ENCODE data around the gene TTLL12. TPM values are rescaled to one million over a fixed set of nuclear protein-coding genes. Genes with fewer than 3 reads are reported as not detected.

TTLL12 gene
- total RNA-seq, 1 donor from 2014 or later = 40.9 TPM

GRCh38 chr22:43167001-43167589 is 19.8 kb downstream of the TTLL12 start:
- no peak for TF ChIP-seq CTCF (IDR thresholded peaks at IDR 0.05; ENCODE audit: unreplicated experiment)
- H3K36me3 Mint-ChIP-seq (ENCODE audit: insufficient read depth) = peaks cover 2% of the 10 kb centered on the region
- H3K4me1 Mint-ChIP-seq (ENCODE audit: low read depth) = no peaks in the 10 kb centered on the region
- H3K27me3 Mint-ChIP-seq = peaks cover 9% of the 10 kb centered on the region
- H3K4me3 Mint-ChIP-seq (ENCODE audit: low read depth) = no peak overlapping the region
- H3K9me3 Mint-ChIP-seq (ENCODE audit: low read depth) = no peaks in the 10 kb centered on the region
- H3K27ac Mint-ChIP-seq = no peak overlapping the region
- DNase-seq (ENCODE audit: low spot score, unreplicated experiment) = no peak

GRCh38 chr22:43166132-43166930 is 20.6 kb downstream of the TTLL12 start:
- no peak overlapping the region for H3K4me3 Mint-ChIP-seq (ENCODE audit: low read depth)
- H3K27ac Mint-ChIP-seq = no peak overlapping the region
- DNase-seq (ENCODE audit: low spot score, unreplicated experiment) = no peak
- H3K27me3 Mint-ChIP-seq = peaks cover 9% of the 10 kb centered on the region
- H3K9me3 Mint-ChIP-seq (ENCODE audit: low read depth) = no peaks in the 10 kb centered on the region
- TF ChIP-seq CTCF (IDR thresholded peaks at IDR 0.05; ENCODE audit: unreplicated experiment) = no peak
- peaks cover 2% of the 10 kb centered on the region for H3K36me3 Mint-ChIP-seq (ENCODE audit: insufficient read depth)
- no peaks in the 10 kb centered on the region for H3K4me1 Mint-ChIP-seq (ENCODE audit: low read depth)

- H3K4me1 Mint-ChIP-seq (ENCODE audit: low read depth) = no peaks in the 10 kb centered on the region
- no peak overlapping the region for H3K27ac Mint-ChIP-seq
- H3K36me3 Mint-ChIP-seq (ENCODE audit: insufficient read depth) = no peaks in the 10 kb centered on the region
- no peak for TF ChIP-seq CTCF (IDR thresholded peaks at IDR 0.05; ENCODE audit: unreplicated experiment)
- no peak overlapping the region for H3K4me3 Mint-ChIP-seq (ENCODE audit: low read depth)
- no peaks in the 10 kb centered on the region for H3K9me3 Mint-ChIP-seq (ENCODE audit: low read depth)
- H3K27me3 Mint-ChIP-seq = peaks cover 9% of the 10 kb centered on the region
- DNase-seq (ENCODE audit: low spot score, unreplicated experiment) = no peak
Observed at GRCh38 chr22:43164636-43165035, 22.3 kb downstream of the TTLL12 start.

- Mint-ChIP-seq H3K4me1 (ENCODE audit: low read depth) (no peaks in the 10 kb centered on the region), H3K36me3 (ENCODE audit: insufficient read depth) (no peaks in the 10 kb centered on the region), H3K27me3 (peaks cover 9% of the 10 kb centered on the region), H3K4me3 (ENCODE audit: low read depth) (no peak overlapping the region), H3K9me3 (ENCODE audit: low read depth) (no peaks in the 10 kb centered on the region), H3K27ac (no peak overlapping the region)
- TF ChIP-seq CTCF (IDR thresholded peaks at IDR 0.05; ENCODE audit: unreplicated experiment) = no peak
- no peak for DNase-seq (ENCODE audit: low spot score, unreplicated experiment)
Observed at GRCh38 chr22:43163241-43163795, 23.6 kb downstream of the TTLL12 start.

- no peak overlapping the region for H3K4me3 Mint-ChIP-seq (ENCODE audit: low read depth)
Observed at GRCh38 chr22:43162412-43163150, 24.4 kb downstream of the TTLL12 start.

More at GRCh38 chr22:43162412-43163150, 24.4 kb downstream of the TTLL12 start:
- TF ChIP-seq CTCF (IDR thresholded peaks at IDR 0.05; ENCODE audit: unreplicated experiment) = no peak
- no peaks in the 10 kb centered on the region for H3K4me1 Mint-ChIP-seq (ENCODE audit: low read depth)
- no peak overlapping the region for H3K27ac Mint-ChIP-seq
- no peaks in the 10 kb centered on the region for H3K9me3 Mint-ChIP-seq (ENCODE audit: low read depth)
- DNase-seq (ENCODE audit: low spot score, unreplicated experiment) = no peak
- no peaks in the 10 kb centered on the region for H3K36me3 Mint-ChIP-seq (ENCODE audit: insufficient read depth)
- peaks cover 9% of the 10 kb centered on the region for H3K27me3 Mint-ChIP-seq
